CD4-positive, CD25-positive, alpha-beta regulatory T cell (primary cell): ENCODE measurements around the gene MOB3C. TPM values are rescaled to one million over a fixed set of nuclear protein-coding genes. Genes with fewer than 3 reads are reported as not detected.

Experiments
- ATAC-seq, 2 donors: fragments of 150-1000 bp; cut with Tn5 transposase; one replicate each; pipeline ENCODE4 v1.10.0; 2021; ENCODE audit warnings: low read depth in 2 of 2, moderate number of reproducible peaks in 2 of 2, moderate library complexity in 1 of 2
- DNase-seq, 3 donors: peaks; one replicate each; pipeline versions ENCODE4 v3.0.0 to v3.0.0-alpha.2; 2012 to 2022; ENCODE audit warnings: mixed read lengths in 1 of 3
- H3K27ac ChIP-seq: one replicate; pipeline ENCODE4 v1.7.0; 2013; ENCODE audit warnings: mild to moderate bottlenecking, low read length; ENCODE audit not compliant: insufficient read depth, poor library complexity, severe bottlenecking
- H3K27me3 ChIP-seq: one replicate; pipeline ENCODE4 v1.7.0; 2013; ENCODE audit warnings: low read length; ENCODE audit not compliant: control insufficient read depth, insufficient read depth
- H3K36me3 ChIP-seq: one replicate; pipeline ENCODE4 v1.7.0; 2013; ENCODE audit warnings: mild to moderate bottlenecking, low read length, moderate library complexity; ENCODE audit not compliant: control insufficient read depth, insufficient read depth
- H3K4me1 ChIP-seq: 2 replicates; pipeline ENCODE4 v1.7.0; 2013; ENCODE audit warnings: mild to moderate bottlenecking, low read length; ENCODE audit not compliant: insufficient read depth, control insufficient read depth, poor library complexity, severe bottlenecking
- H3K4me3 ChIP-seq: one replicate; pipeline ENCODE4 v1.7.0; 2013; ENCODE audit warnings: low read depth, mild to moderate bottlenecking, low read length, moderate library complexity
- H3K9me3 ChIP-seq, 2 experiments: 1 replicate in 1 of 2; 2 replicates in 1 of 2; pipeline ENCODE4 v1.7.0; 2013; ENCODE audit warnings: low read length in 2 of 2, mild to moderate bottlenecking in 1 of 2, moderate library complexity in 1 of 2; ENCODE audit not compliant: control insufficient read depth in 2 of 2
- H3K27ac Mint-ChIP-seq, 3 donors: one replicate each; pipeline ENCODE4 v1.8.0; 2020 to 2022; ENCODE audit warnings: mild to moderate bottlenecking in 3 of 3, mixed read lengths in 3 of 3, moderate library complexity in 2 of 3
- H3K27me3 Mint-ChIP-seq: one replicate; pipeline ENCODE4 v1.8.0; 2022; ENCODE audit warnings: mild to moderate bottlenecking, mixed read lengths
- H3K36me3 Mint-ChIP-seq: one replicate; pipeline ENCODE4 v1.8.0; 2020; ENCODE audit warnings: mixed read lengths
- H3K4me1 Mint-ChIP-seq, 4 donors: one replicate each; pipeline ENCODE4 v1.8.0; 2020 to 2022; ENCODE audit warnings: mixed read lengths in 4 of 4, mild to moderate bottlenecking in 1 of 4
- H3K4me3 Mint-ChIP-seq, 4 donors: one replicate each; pipeline ENCODE4 v1.8.0; 2020 to 2022; ENCODE audit warnings: mild to moderate bottlenecking in 4 of 4, mixed read lengths in 4 of 4, moderate library complexity in 3 of 4
- H3K9me3 Mint-ChIP-seq, 7 donors: one replicate each; pipeline ENCODE4 v1.8.0; 2020 to 2022; ENCODE audit warnings: mixed read lengths in 7 of 7, mild to moderate bottlenecking in 3 of 7, moderate library complexity in 2 of 7
- polyA plus RNA-seq, 4 donors: library from polyadenylated mRNA; unstranded; fragments of 300-500 nt; fragmentation: Illumina TruSeq; gene quantifications; one replicate each; pipeline ENCODE4 v1.2.3, GENCODE V29; 2021
- total RNA-seq: library from RNA; stranded (reverse); gene quantifications from one replicate; pipeline ENCODE4 v1.2.3, GENCODE V29; 2022

Gene MOB3C
- total and polyA plus RNA-seq, 5 donors from 2014 or later, result 6.4 to 16.0 (median 10.3) TPM

DNA sequence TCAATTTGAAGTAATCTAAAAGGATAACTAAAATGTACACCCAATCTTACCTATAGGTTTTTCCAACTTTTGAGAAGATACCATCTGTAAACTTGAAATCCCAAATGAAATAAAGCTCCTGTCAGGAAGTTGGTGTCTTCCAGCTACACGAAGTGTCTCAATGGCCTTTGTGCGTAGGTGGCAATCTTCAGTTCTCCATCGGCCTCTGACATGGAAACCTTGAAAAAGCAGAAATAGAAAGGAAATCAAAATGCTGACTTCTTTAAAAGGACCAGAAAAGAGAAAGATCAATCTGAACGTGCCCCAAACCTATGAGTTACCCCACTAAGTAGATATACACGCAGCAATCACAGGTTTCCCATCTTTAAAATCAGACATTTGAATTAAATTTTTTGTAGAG is 22.5 kb downstream of the MOB3C start:
- Mint-ChIP-seq H3K27me3 (no peaks in the 10 kb centered on the region), H3K4me3 (no peak overlapping the region), H3K4me1 (peaks cover 0 to 34% (median 29%) of the 10 kb centered on the region in 4 donors), H3K36me3 (peaks cover 58% of the 10 kb centered on the region), H3K9me3 (no peaks in the 10 kb centered on the region), H3K27ac (no peak overlapping the region)
- peaks cover 8% of the 10 kb centered on the region for H3K4me1 ChIP-seq
- no peaks in the 10 kb centered on the region for H3K27me3 ChIP-seq
- DNase-seq (no peak), ATAC-seq (no peak)
- H3K4me3 ChIP-seq, result no peak overlapping the region
- H3K9me3 ChIP-seq, result no peaks in the 10 kb centered on the region
- peaks cover 48% of the 10 kb centered on the region for H3K36me3 ChIP-seq
- H3K27ac ChIP-seq, result no peak overlapping the region

DNA sequence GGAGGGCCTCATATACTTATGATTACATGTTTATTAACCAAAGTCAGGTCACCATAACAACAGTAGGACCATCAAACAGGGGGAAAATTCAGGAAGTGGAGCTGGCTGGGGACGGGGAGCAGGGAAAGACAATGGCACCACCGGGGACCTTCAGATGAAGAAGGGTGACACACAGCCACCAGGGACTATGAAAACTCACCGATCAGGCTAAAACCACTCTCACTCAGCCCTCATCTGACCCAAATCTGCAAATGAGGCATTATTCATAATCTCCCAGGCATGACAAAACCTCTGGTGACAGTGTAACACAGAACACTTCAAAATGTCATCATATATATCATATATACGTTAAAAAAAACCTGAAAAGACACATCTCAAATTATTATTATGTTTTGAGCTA is 23.8 kb downstream of the MOB3C start:
- Histone ChIP-seq H3K4me1 (peaks cover 8% of the 10 kb centered on the region), H3K27ac (no peak overlapping the region), H3K9me3 (no peaks in the 10 kb centered on the region), H3K36me3 (peaks cover 53% of the 10 kb centered on the region), H3K4me3 (no peak overlapping the region), H3K27me3 (no peaks in the 10 kb centered on the region)
- Mint-ChIP-seq H3K27me3 (no peaks in the 10 kb centered on the region), H3K4me3 (no peak overlapping the region), H3K4me1 (peaks cover 0 to 32% (median 22%) of the 10 kb centered on the region in 4 donors), H3K36me3 (peaks cover 60% of the 10 kb centered on the region), H3K9me3 (no peaks in the 10 kb centered on the region), H3K27ac (no peak overlapping the region)
- DNase-seq (no peak), ATAC-seq (no peak)

DNA sequence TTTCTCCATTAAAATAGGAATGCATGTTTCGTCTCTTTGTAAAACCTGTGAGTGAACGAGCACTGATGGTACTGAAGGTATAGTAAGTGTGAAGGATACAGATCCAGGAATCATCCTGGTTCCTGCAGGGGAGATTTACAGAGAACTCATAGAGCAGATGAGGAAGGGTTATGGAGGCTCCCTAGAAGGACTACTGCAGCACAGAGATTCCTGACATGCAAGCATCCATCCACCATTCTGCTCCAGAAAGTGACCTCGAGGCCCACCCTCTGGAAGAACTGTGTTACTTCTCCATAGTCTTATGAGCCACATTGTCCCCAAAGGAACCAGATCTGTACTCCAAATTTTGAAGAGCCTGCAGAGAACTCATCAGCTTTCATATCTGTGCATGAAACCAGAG is 27.1 kb downstream of the MOB3C start:
- Histone ChIP-seq H3K27ac (no peak overlapping the region), H3K4me1 (no peaks in the 10 kb centered on the region), H3K9me3 (no peaks in the 10 kb centered on the region), H3K4me3 (no peak overlapping the region), H3K27me3 (no peaks in the 10 kb centered on the region), H3K36me3 (peaks cover 65% of the 10 kb centered on the region)
- H3K4me1 Mint-ChIP-seq, result peaks cover 0 to 7% (median 5%) of the 10 kb centered on the region in 4 donors
- H3K36me3 Mint-ChIP-seq, result peaks cover 53% of the 10 kb centered on the region
- no peak overlapping the region for H3K4me3 Mint-ChIP-seq
- H3K9me3 Mint-ChIP-seq, result no peaks in the 10 kb centered on the region
- H3K27ac Mint-ChIP-seq, result no peak overlapping the region
- DNase-seq, result no peak
- H3K27me3 Mint-ChIP-seq, result no peaks in the 10 kb centered on the region
- ATAC-seq, result no peak

DNA sequence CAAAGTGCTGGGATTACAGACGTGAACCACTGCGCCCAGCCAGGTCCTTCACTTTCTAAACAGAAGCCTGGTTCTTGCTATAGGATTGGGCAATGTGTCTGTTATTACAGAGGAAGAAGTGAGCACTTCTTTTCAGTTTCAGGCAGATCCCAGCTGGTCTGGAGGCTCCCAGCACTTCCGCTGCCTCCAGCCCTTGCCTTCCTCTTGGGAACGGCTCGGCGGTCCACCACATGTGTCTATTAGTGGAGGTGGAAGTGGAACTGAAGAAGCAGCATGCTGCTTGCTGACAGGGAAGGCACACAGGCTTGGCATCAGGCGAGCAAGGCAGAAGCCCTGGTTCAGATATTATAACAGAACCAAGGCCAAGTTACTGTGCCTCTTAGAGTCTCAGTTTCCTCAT is 29.5 kb downstream of the MOB3C start:
- H3K27me3 Mint-ChIP-seq, result no peaks in the 10 kb centered on the region
- no peak for DNase-seq
- no peak overlapping the region for H3K4me3 ChIP-seq
- no peaks in the 10 kb centered on the region for H3K27me3 ChIP-seq
- ATAC-seq, result no peak
- peaks cover under 1 to 13% (median 9%) of the 10 kb centered on the region in 4 donors for H3K4me1 Mint-ChIP-seq
- H3K27ac ChIP-seq, result no peak overlapping the region
- peaks cover 69% of the 10 kb centered on the region for H3K36me3 ChIP-seq
- peaks cover 3% of the 10 kb centered on the region for H3K4me1 ChIP-seq
- peaks cover 47% of the 10 kb centered on the region for H3K36me3 Mint-ChIP-seq
- H3K9me3 Mint-ChIP-seq, result no peaks in the 10 kb centered on the region
- no peak overlapping the region for H3K4me3 Mint-ChIP-seq
- H3K27ac Mint-ChIP-seq, result no peak overlapping the region
- H3K9me3 ChIP-seq, result no peaks in the 10 kb centered on the region

DNA sequence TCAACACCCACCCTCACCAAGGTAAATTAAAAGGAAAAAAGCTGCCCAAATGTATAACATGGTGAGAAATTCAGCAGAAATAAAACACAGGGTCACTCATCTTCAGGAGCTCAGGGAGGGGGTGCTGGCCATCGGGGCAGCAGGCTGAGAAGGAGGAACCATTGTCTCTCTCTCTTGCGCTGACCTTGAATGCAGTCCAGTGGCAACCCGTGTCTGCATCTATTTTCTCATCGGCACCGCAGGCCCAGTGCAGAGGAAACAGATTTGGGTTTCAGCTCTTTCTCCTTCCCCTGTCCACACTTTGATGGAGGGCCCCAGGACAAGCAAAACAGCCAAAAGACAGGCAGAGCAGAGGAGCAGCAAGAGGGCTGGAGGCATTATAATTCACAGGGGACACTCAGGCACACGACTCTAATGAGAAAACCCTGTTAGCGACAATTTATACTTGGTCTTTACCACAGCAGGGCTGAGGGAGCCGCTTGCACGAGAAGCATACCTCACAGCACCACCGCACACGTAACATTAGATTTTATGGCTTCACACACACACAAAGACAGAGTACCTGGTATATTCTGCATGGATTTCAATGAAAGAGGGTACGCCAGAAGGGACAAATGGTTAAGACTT is 31.2 kb downstream of the MOB3C start:
- H3K36me3 ChIP-seq, result peaks cover 62% of the 10 kb centered on the region
- Mint-ChIP-seq H3K9me3 (no peaks in the 10 kb centered on the region), H3K27ac (no peak overlapping the region), H3K27me3 (no peaks in the 10 kb centered on the region), H3K4me1 (peaks cover 6 to 27% (median 21%) of the 10 kb centered on the region in 4 donors), H3K4me3 (no peak overlapping the region), H3K36me3 (peaks cover 41% of the 10 kb centered on the region)
- H3K4me1 ChIP-seq, result peaks cover 11% of the 10 kb centered on the region
- H3K4me3 ChIP-seq, result no peak overlapping the region
- ATAC-seq (no peak), DNase-seq (no peak)
- H3K9me3 ChIP-seq, result no peaks in the 10 kb centered on the region
- H3K27me3 ChIP-seq, result no peaks in the 10 kb centered on the region
- no peak overlapping the region for H3K27ac ChIP-seq

DNA sequence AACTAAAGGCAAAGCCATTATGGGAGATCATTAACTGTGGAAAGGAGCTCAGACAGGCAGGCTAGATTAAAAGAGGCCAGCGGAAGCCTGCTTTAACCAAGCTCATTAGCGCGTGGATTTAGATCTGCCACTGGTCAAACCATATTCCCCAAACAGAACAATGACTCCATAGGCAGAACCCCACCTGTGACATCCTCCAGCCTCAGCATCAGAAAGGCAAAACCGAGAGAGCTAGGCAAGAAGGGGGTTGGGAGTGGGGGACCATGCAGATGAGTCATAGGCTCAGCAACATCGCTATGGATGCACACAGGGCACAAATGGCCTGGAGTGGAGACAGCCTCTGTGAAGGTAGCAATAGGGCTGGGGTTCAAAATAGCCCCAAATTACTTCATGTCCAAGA is 33.1 kb downstream of the MOB3C start:
- Histone ChIP-seq H3K4me1 (peaks cover 11% of the 10 kb centered on the region), H3K36me3 (peaks cover 56% of the 10 kb centered on the region), H3K9me3 (no peaks in the 10 kb centered on the region), H3K27me3 (no peaks in the 10 kb centered on the region), H3K4me3 (no peak overlapping the region), H3K27ac (no peak overlapping the region)
- H3K27me3 Mint-ChIP-seq, result no peaks in the 10 kb centered on the region
- no peak for ATAC-seq
- H3K36me3 Mint-ChIP-seq, result peaks cover 34% of the 10 kb centered on the region
- H3K4me1 Mint-ChIP-seq, result peaks cover 6 to 27% (median 21%) of the 10 kb centered on the region in 4 donors
- no peak overlapping the region for H3K4me3 Mint-ChIP-seq
- no peak overlapping the region for H3K27ac Mint-ChIP-seq
- DNase-seq, result no peak
- no peaks in the 10 kb centered on the region for H3K9me3 Mint-ChIP-seq

DNA sequence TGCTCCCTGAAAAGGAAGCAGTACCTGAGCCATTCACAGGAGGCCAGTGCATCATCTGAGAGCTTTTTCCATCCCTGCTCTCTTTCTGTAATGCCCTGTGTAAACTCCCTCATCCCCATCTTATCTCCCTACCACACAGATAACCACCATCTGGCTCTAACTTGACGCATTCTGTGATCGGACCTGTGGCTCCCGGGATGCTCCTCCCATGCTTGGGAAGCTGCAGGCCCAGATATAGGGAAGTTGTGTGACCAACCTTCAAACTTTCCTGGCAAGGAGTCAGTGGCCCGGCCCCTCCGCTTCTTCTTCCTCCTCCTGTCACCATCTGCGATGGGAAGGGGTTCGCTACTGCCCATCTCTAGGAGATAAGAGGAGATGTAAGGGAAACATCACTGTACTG is 33.6 kb downstream of the MOB3C start:
- peaks cover 39% of the 10 kb centered on the region for H3K36me3 Mint-ChIP-seq
- ATAC-seq (no peak), DNase-seq (no peak)
- H3K27ac ChIP-seq, result no peak overlapping the region
- H3K27ac Mint-ChIP-seq, result peak overlapping the region in 1 of 3 donors; percentile 41
- H3K36me3 ChIP-seq, result peaks cover 59% of the 10 kb centered on the region
- H3K27me3 Mint-ChIP-seq, result no peaks in the 10 kb centered on the region
- no peak overlapping the region for H3K4me3 Mint-ChIP-seq
- no peaks in the 10 kb centered on the region for H3K9me3 ChIP-seq
- no peaks in the 10 kb centered on the region for H3K27me3 ChIP-seq
- no peaks in the 10 kb centered on the region for H3K9me3 Mint-ChIP-seq
- H3K4me3 ChIP-seq, result no peak overlapping the region
- H3K4me1 ChIP-seq, result peaks cover 11% of the 10 kb centered on the region
- H3K4me1 Mint-ChIP-seq, result peaks cover 6 to 27% (median 21%) of the 10 kb centered on the region in 4 donors
